Activated CD8-positive, alpha-beta memory T cell treated with anti-CD3 and anti-CD28 coated beads, Interleukin-2, amount 10 ng/mL, durations not matched to agents 7 days and 5 days (primary cell): Measurements from ENCODE around the gene CCR1. TPM values are rescaled to one million over a fixed set of nuclear protein-coding genes. Genes with fewer than 3 reads are reported as not detected.

Source experiments
- ATAC-seq: fragments of 150-1000 bp; cut with Tn5 transposase; one replicate; pipeline ENCODE4 v1.10.0; 2021; ENCODE audit warnings: moderate library complexity
- CTCF ChIA-PET: fragments of 350-600 bp; sonication (Branson Sonifier 250); formaldehyde crosslinking; loops from one replicate; lab custom pipeline; 2021; ENCODE audit warnings: antibody characterized with exemption; lab: Charles Lee
- DNase-seq: peaks from one replicate; pipeline ENCODE4 v3.0.0-alpha.2; 2020
- H3K27ac Mint-ChIP-seq: one replicate; pipeline ENCODE4 v1.8.0; 2021; ENCODE audit warnings: mild to moderate bottlenecking, mixed read lengths
- H3K27me3 Mint-ChIP-seq: one replicate; pipeline ENCODE4 v1.8.0; 2021; ENCODE audit warnings: mixed read lengths
- H3K36me3 Mint-ChIP-seq: one replicate; pipeline ENCODE4 v1.8.0; 2021; ENCODE audit warnings: mild to moderate bottlenecking, mixed read lengths
- H3K4me1 Mint-ChIP-seq: one replicate; pipeline ENCODE4 v1.8.0; 2021; ENCODE audit warnings: mixed read lengths
- H3K4me3 Mint-ChIP-seq: one replicate; pipeline ENCODE4 v1.8.0; 2021; ENCODE audit warnings: mild to moderate bottlenecking, moderate library complexity, mixed read lengths
- H3K9me3 Mint-ChIP-seq: one replicate; pipeline ENCODE4 v1.8.0; 2022; ENCODE audit warnings: low read depth, mixed read lengths
- total RNA-seq, 2 experiments: library from RNA; stranded (reverse); gene quantifications; one replicate each; pipeline ENCODE4 v1.2.3, GENCODE V29; 2021

Gene CCR1
- total RNA-seq = 10 to 100 TPM; 35.3 to 55.6 TPM

GRCh38 chr3:46208167-46208704 is at the start of gene CCR1:
TSS of gene CCR1 (minus strand) at chr3:46208313. CDS start at chr3:46204313, 4,000 bp downstream.
- H3K9me3 Mint-ChIP-seq = peaks cover 2% of the 10 kb centered on the region
- H3K4me3 Mint-ChIP-seq = peak within 1 kb of the TSS; percentile 79
- CTCF ChIA-PET = interaction anchor here (0.7 to 7.8 kb wide), 32 partner anchors 10 to 532 kb away, joined by 3 to 132 read pairs (median 5); partner anchors contain the start of genes CCR5 and CXCR6
- peaks cover 68% of the 10 kb centered on the region for H3K4me1 Mint-ChIP-seq
- H3K36me3 Mint-ChIP-seq = peaks cover 48% of the 10 kb centered on the region
- ATAC-seq (peak; percentile 67), DNase-seq (peak; percentile 89)
- no peaks in the 10 kb centered on the region for H3K27me3 Mint-ChIP-seq
- H3K27ac Mint-ChIP-seq = peak within 1 kb of the TSS; percentile 90

GRCh38 chr3:46252980-46253379 is 44.9 kb upstream of the CCR1 start:
- no peaks in the 10 kb centered on the region for H3K9me3 Mint-ChIP-seq
- H3K27ac Mint-ChIP-seq = no peak overlapping the region
- H3K27me3 Mint-ChIP-seq = peaks cover 46% of the 10 kb centered on the region
- CTCF ChIA-PET = interaction anchor here (1.2 kb wide), 1 partner anchor 38 kb away, joined by 5 read pairs; no protein-coding TSS in a partner anchor
- H3K4me3 Mint-ChIP-seq = no peak overlapping the region
- peaks cover 12% of the 10 kb centered on the region for H3K36me3 Mint-ChIP-seq
- no peak for DNase-seq
- ATAC-seq = no peak
- no peaks in the 10 kb centered on the region for H3K4me1 Mint-ChIP-seq

GRCh38 chr3:46245146-46245545 is 37.0 kb upstream of the CCR1 start:
- Mint-ChIP-seq H3K27me3 (peaks cover 14% of the 10 kb centered on the region), H3K4me3 (no peak overlapping the region), H3K4me1 (peaks cover 7% of the 10 kb centered on the region), H3K9me3 (no peaks in the 10 kb centered on the region), H3K27ac (no peak overlapping the region), H3K36me3 (peaks cover 2% of the 10 kb centered on the region)
- ATAC-seq = no peak
- DNase-seq = no peak
- CTCF ChIA-PET = interaction anchor here (0.8 kb wide), 1 partner anchor 8 kb away, joined by 3 read pairs; no protein-coding TSS in a partner anchor

GRCh38 chr3:46243560-46243959 is 35.4 kb upstream of the CCR1 start:
- Mint-ChIP-seq H3K36me3 (peaks cover 2% of the 10 kb centered on the region), H3K9me3 (no peaks in the 10 kb centered on the region), H3K4me1 (peaks cover 7% of the 10 kb centered on the region), H3K27ac (no peak overlapping the region), H3K4me3 (no peak overlapping the region), H3K27me3 (peaks cover 20% of the 10 kb centered on the region)
- ATAC-seq = no peak
- CTCF ChIA-PET = interaction anchor here (0.8 to 1.4 kb wide), 3 partner anchors 29 to 245 kb away, joined by 3 to 6 read pairs (median 4); no protein-coding TSS in a partner anchor
- no peak for DNase-seq

- Mint-ChIP-seq H3K4me3 (no peak within 1 kb of the TSS), H3K36me3 (peaks cover 2% of the 10 kb centered on the region), H3K4me1 (peaks cover 9% of the 10 kb centered on the region), H3K27me3 (peaks cover 24% of the 10 kb centered on the region), H3K27ac (no peak within 1 kb of the TSS), H3K9me3 (no peaks in the 10 kb centered on the region)
- no peak for DNase-seq
- no peak for ATAC-seq
- CTCF ChIA-PET = interaction anchor here (1.4 to 1.5 kb wide), 2 partner anchors 28 to 136 kb away, joined by 4 to 6 read pairs; no protein-coding TSS in a partner anchor
Measured at GRCh38 chr3:46242120-46242519, 34.0 kb upstream of the CCR1 start, which contains the start of gene CCR3. TSS of gene CCR3 (plus strand) at chr3:46242460. CDS start at chr3:46265159, 22,699 bp downstream.

GRCh38 chr3:46239952-46240351 is 31.8 kb upstream of the CCR1 start:
- no peak for ATAC-seq
- Mint-ChIP-seq H3K4me1 (peaks cover 28% of the 10 kb centered on the region), H3K4me3 (no peak overlapping the region), H3K36me3 (peaks cover 2% of the 10 kb centered on the region), H3K27me3 (peaks cover 27% of the 10 kb centered on the region), H3K27ac (no peak overlapping the region), H3K9me3 (no peaks in the 10 kb centered on the region)
- DNase-seq = no peak
- CTCF ChIA-PET = no interaction called here

GRCh38 chr3:46239301-46239938 is 31.3 kb upstream of the CCR1 start:
- no peak for ATAC-seq
- H3K4me1 Mint-ChIP-seq = peaks cover 28% of the 10 kb centered on the region
- H3K9me3 Mint-ChIP-seq = no peaks in the 10 kb centered on the region
- peaks cover 2% of the 10 kb centered on the region for H3K36me3 Mint-ChIP-seq
- no peak for DNase-seq
- no peak overlapping the region for H3K4me3 Mint-ChIP-seq
- peaks cover 30% of the 10 kb centered on the region for H3K27me3 Mint-ChIP-seq
- no peak overlapping the region for H3K27ac Mint-ChIP-seq
- CTCF ChIA-PET = interaction anchor here (0.7 to 1.7 kb wide), 4 partner anchors 11 to 139 kb away, joined by 3 to 7 read pairs (median 3); no protein-coding TSS in a partner anchor

- H3K27ac Mint-ChIP-seq = no peak overlapping the region
- H3K4me1 Mint-ChIP-seq = peaks cover 28% of the 10 kb centered on the region
- H3K27me3 Mint-ChIP-seq = peaks cover 32% of the 10 kb centered on the region
- CTCF ChIA-PET = interaction anchor here (0.7 to 1.7 kb wide), 4 partner anchors 10 to 140 kb away, joined by 3 to 7 read pairs (median 3); no protein-coding TSS in a partner anchor
- no peak for ATAC-seq
- H3K4me3 Mint-ChIP-seq = no peak overlapping the region
- H3K36me3 Mint-ChIP-seq = peaks cover 1% of the 10 kb centered on the region
- no peaks in the 10 kb centered on the region for H3K9me3 Mint-ChIP-seq
- DNase-seq = no peak
Measured at GRCh38 chr3:46238386-46238785, 30.3 kb upstream of the CCR1 start.

- Mint-ChIP-seq H3K27ac (peak overlapping the region; percentile 25), H3K27me3 (peaks cover 35% of the 10 kb centered on the region), H3K9me3 (no peaks in the 10 kb centered on the region), H3K4me1 (peaks cover 23% of the 10 kb centered on the region), H3K36me3 (no peaks in the 10 kb centered on the region), H3K4me3 (no peak overlapping the region)
- CTCF ChIA-PET = interaction anchor here (0.7 to 2.4 kb wide), 6 partner anchors 7 to 40 kb away, joined by 3 to 7 read pairs (median 3); no protein-coding TSS in a partner anchor
- ATAC-seq (peak; percentile 76), DNase-seq (peak; percentile 55)
Measured at GRCh38 chr3:46236294-46237054, 28.4 kb upstream of the CCR1 start.

GRCh38 chr3:46235425-46235824 is 27.3 kb upstream of the CCR1 start:
- Mint-ChIP-seq H3K4me1 (peaks cover 29% of the 10 kb centered on the region), H3K4me3 (no peak overlapping the region), H3K9me3 (no peaks in the 10 kb centered on the region), H3K27me3 (peaks cover 30% of the 10 kb centered on the region), H3K27ac (no peak overlapping the region), H3K36me3 (no peaks in the 10 kb centered on the region)
- CTCF ChIA-PET = interaction anchor here (1.4 to 4.6 kb wide), 4 partner anchors 14 to 134 kb away, joined by 4 to 23 read pairs (median 5); partner anchors contain the start of gene CCR5
- ATAC-seq = no peak
- DNase-seq = no peak

GRCh38 chr3:46233194-46233593 is 25.1 kb upstream of the CCR1 start:
- H3K4me1 Mint-ChIP-seq = peaks cover 42% of the 10 kb centered on the region
- CTCF ChIA-PET = interaction anchor here (1.1 to 4.6 kb wide), 3 partner anchors 18 to 139 kb away, joined by 4 to 23 read pairs (median 6); partner anchors contain the start of gene CCR5
- peaks cover 17% of the 10 kb centered on the region for H3K27me3 Mint-ChIP-seq
- ATAC-seq (no peak), DNase-seq (no peak)
- H3K9me3 Mint-ChIP-seq = no peaks in the 10 kb centered on the region
- H3K27ac Mint-ChIP-seq = no peak overlapping the region
- H3K36me3 Mint-ChIP-seq = no peaks in the 10 kb centered on the region
- H3K4me3 Mint-ChIP-seq = no peak overlapping the region

- H3K36me3 Mint-ChIP-seq = peaks cover 7% of the 10 kb centered on the region
- H3K4me1 Mint-ChIP-seq = peaks cover 38% of the 10 kb centered on the region
- H3K27ac Mint-ChIP-seq = no peak overlapping the region
- no peak overlapping the region for H3K4me3 Mint-ChIP-seq
- H3K27me3 Mint-ChIP-seq = peaks cover 21% of the 10 kb centered on the region
- peaks cover 2% of the 10 kb centered on the region for H3K9me3 Mint-ChIP-seq
- no peak for DNase-seq
- ATAC-seq = no peak
- CTCF ChIA-PET = interaction anchor here (1.3 to 4.6 kb wide), 2 partner anchors 138 to 141 kb away, joined by 5 to 23 read pairs; partner anchors contain the start of gene CCR5
Measured at GRCh38 chr3:46231323-46231722, 23.2 kb upstream of the CCR1 start.
